IMR-90 (cell line): ENCODE results near the gene SLC66A2. TPM values are rescaled to one million over a fixed set of nuclear protein-coding genes. Genes with fewer than 3 reads are reported as not detected.

Source experiments
- ATAC-seq: fragments of 200-7000 bp; cut with Tn5 transposase; 2 replicates; pipeline ENCODE4 v1.9.1; 2020; ENCODE audit warnings: low read depth, mild to moderate bottlenecking, moderate library complexity
- BruUV-seq: library from RNA; stranded (reverse); fragments of 400-500 nt; replicated peaks from 2 replicates; lab custom pipeline; 2021; lab: Mats Ljungman, UMichigan
- CTCF ChIA-PET: fragments of 300-600 bp; formaldehyde crosslinking; extraction: SDS; loops from one replicate; lab custom pipeline; 2021; ENCODE audit warnings: antibody characterized with exemption; lab: Yijun Ruan, JAX
- POLR2A ChIA-PET: fragments of 300-600 bp; sonication (Branson Sonifier 250); formaldehyde crosslinking; loops from one replicate; lab custom pipeline; 2022; ENCODE audit warnings: antibody characterized with exemption; ENCODE audit not compliant: unreplicated experiment; lab: Charles Lee
- DNase-seq: peaks from one replicate; pipeline ENCODE4 v3.0.0; 2013
- H2AFZ ChIP-seq: replicated peaks from 2 replicates; pipeline ENCODE3; 2013; ENCODE audit warnings: low read length, mild to moderate bottlenecking; ENCODE audit not compliant: poor library complexity
- H2AK5ac ChIP-seq: 2 replicates; pipeline ENCODE4 v1.6.1; 2013; ENCODE audit warnings: low read depth, low read length, inconsistent platforms
- H2AK9ac ChIP-seq: replicated peaks from 2 replicates; pipeline ENCODE3; 2013; ENCODE audit warnings: mild to moderate bottlenecking, low read depth, low read length, moderate library complexity; ENCODE audit not compliant: poor library complexity
- H2BK120ac ChIP-seq: 2 replicates; pipeline ENCODE4 v1.6.1; 2013; ENCODE audit warnings: low read depth, low read length, inconsistent platforms
- H2BK15ac ChIP-seq: 3 replicates; pipeline ENCODE4 v1.6.1; 2013; ENCODE audit warnings: low read depth, low read length, inconsistent platforms
- H2BK20ac ChIP-seq: 2 replicates; pipeline ENCODE4 v1.6.1; 2013; ENCODE audit warnings: low read depth, mild to moderate bottlenecking, inconsistent platforms, low read length, moderate library complexity
- H2BK5ac ChIP-seq: 2 replicates; pipeline ENCODE4 v1.6.1; 2013; ENCODE audit warnings: mild to moderate bottlenecking, low read depth, low read length, inconsistent platforms; ENCODE audit not compliant: poor library complexity, severe bottlenecking
- H3K14ac ChIP-seq: replicated peaks from 2 replicates; pipeline ENCODE4 v1.6.1; 2013; ENCODE audit warnings: low read depth, low read length, inconsistent platforms
- H3K18ac ChIP-seq: 2 replicates; pipeline ENCODE4 v1.6.1; 2013; ENCODE audit warnings: low read depth, low read length, control low read depth
- H3K23ac ChIP-seq: 2 replicates; pipeline ENCODE4 v1.6.1; 2013; ENCODE audit warnings: low read depth, low read length, inconsistent platforms
- H3K27ac ChIP-seq: 2 replicates; pipeline ENCODE4 v1.5.1; 2013; ENCODE audit warnings: mild to moderate bottlenecking, control low read depth, low read length; ENCODE audit not compliant: insufficient read depth
- H3K27me3 ChIP-seq: 2 replicates; pipeline ENCODE4 v1.6.1; 2013; ENCODE audit warnings: low read length; ENCODE audit not compliant: control insufficient read depth, insufficient read depth
- H3K36me3 ChIP-seq: 2 replicates; pipeline ENCODE4 v1.6.1; 2013; ENCODE audit warnings: low read length, mixed read lengths; ENCODE audit not compliant: control insufficient read depth, insufficient read depth
- H3K4ac ChIP-seq: 2 replicates; pipeline ENCODE4 v1.6.1; 2013; ENCODE audit warnings: low read depth, low read length, inconsistent platforms
- H3K4me1 ChIP-seq: 2 replicates; pipeline ENCODE4 v1.6.1; 2013; ENCODE audit warnings: low read length, mixed read lengths; ENCODE audit not compliant: control insufficient read depth, insufficient read depth
- H3K4me2 ChIP-seq: 2 replicates; pipeline ENCODE4 v1.6.1; 2013; ENCODE audit warnings: low read depth, mild to moderate bottlenecking, control low read depth, low read length, moderate library complexity
- H3K4me3 ChIP-seq: 2 replicates; pipeline ENCODE4 v1.5.1; 2013; ENCODE audit warnings: low read depth, mild to moderate bottlenecking, control low read depth, low read length, moderate library complexity; ENCODE audit not compliant: insufficient read depth
- H3K56ac ChIP-seq: 2 replicates; pipeline ENCODE4 v1.6.1; 2013; ENCODE audit warnings: low read length, inconsistent platforms; ENCODE audit not compliant: insufficient read depth; ENCODE audit errors: extremely low read depth
- H3K79me1 ChIP-seq, 2 experiments: 2 replicates each; pipeline ENCODE4 v1.6.1; 2013; ENCODE audit warnings: low read length in 2 of 2, inconsistent platforms in 1 of 2, low read depth in 1 of 2
- H3K9ac ChIP-seq: 2 replicates; pipeline ENCODE4 v1.6.1; 2013; ENCODE audit warnings: low read depth, low read length, control low read depth
- H3K9me1 ChIP-seq: 2 replicates; pipeline ENCODE4 v1.6.1; 2013; ENCODE audit warnings: low read length, inconsistent platforms; ENCODE audit not compliant: insufficient read depth
- H3K9me3 ChIP-seq: 2 replicates; pipeline ENCODE4 v1.6.1; 2013; ENCODE audit warnings: low read length; ENCODE audit not compliant: control insufficient read depth, insufficient read depth
- H4K20me1 ChIP-seq: 2 replicates; pipeline ENCODE4 v1.6.1; 2013; ENCODE audit warnings: low read length, inconsistent platforms; ENCODE audit not compliant: insufficient read depth
- H4K5ac ChIP-seq: 2 replicates; pipeline ENCODE4 v1.6.1; 2013; ENCODE audit warnings: mild to moderate bottlenecking, low read depth, low read length, control low read depth
- H4K8ac ChIP-seq, 2 experiments: 2 replicates each; pipeline ENCODE4 v1.6.1; 2013; ENCODE audit warnings: low read depth in 2 of 2, low read length in 2 of 2, control low read depth in 1 of 2, inconsistent platforms in 1 of 2
- H4K91ac ChIP-seq: 2 replicates; pipeline ENCODE4 v1.6.1; 2013; ENCODE audit warnings: low read depth, low read length, inconsistent platforms; ENCODE audit not compliant: insufficient read depth
- BHLHE40 ChIP-seq: fragments of 150-350 bp; IDR thresholded peaks from 2 replicates; pipeline ENCODE4 v1.6.1; 2016; ENCODE audit warnings: mild to moderate bottlenecking, low read depth, low read length
- CEBPB ChIP-seq: IDR thresholded peaks from 2 replicates; pipeline ENCODE4 v1.6.1; 2012; ENCODE audit warnings: low read depth, low read length, improper control_type of control experiment
- CHD1 ChIP-seq: IDR thresholded peaks from 2 replicates; pipeline ENCODE4 v1.6.1; 2012; ENCODE audit warnings: low read depth, low read length, improper control_type of control experiment
- CTCF ChIP-seq: conservative IDR thresholded peaks from 2 replicates; pipeline ENCODE4 v1.5.1; 2012; ENCODE audit warnings: mild to moderate bottlenecking, low read depth, low read length, improper control_type of control experiment
- FOS ChIP-seq: fragments of 150-350 bp; IDR thresholded peaks from 2 replicates; pipeline ENCODE4 v1.6.1; 2016; ENCODE audit warnings: low read depth, low read length
- MAFK ChIP-seq: IDR thresholded peaks from 2 replicates; pipeline ENCODE4 v1.6.1; 2012; ENCODE audit warnings: low read depth, low read length, improper control_type of control experiment
- MAZ ChIP-seq: IDR thresholded peaks from 2 replicates; pipeline ENCODE4 v1.6.1; 2012; ENCODE audit warnings: low read depth, mild to moderate bottlenecking, low read length, improper control_type of control experiment, moderate library complexity, borderline replicate concordance
- MXI1 ChIP-seq: IDR thresholded peaks from 2 replicates; pipeline ENCODE4 v1.6.1; 2012; ENCODE audit warnings: low read depth, mild to moderate bottlenecking, low read length, moderate library complexity, borderline replicate concordance
- NFE2L2 ChIP-seq: fragments of 150-350 bp; IDR thresholded peaks from 2 replicates; pipeline ENCODE4 v1.6.1; 2016; ENCODE audit warnings: low read depth, mild to moderate bottlenecking, low read length
- POLR2A ChIP-seq: IDR thresholded peaks from 2 replicates; pipeline ENCODE4 v1.6.1; 2012; ENCODE audit warnings: mild to moderate bottlenecking, low read depth, low read length
- RAD21 ChIP-seq: IDR thresholded peaks from 2 replicates; pipeline ENCODE4 v1.6.1; 2012; ENCODE audit warnings: low read length, improper control_type of control experiment
- RCOR1 ChIP-seq: IDR thresholded peaks from 2 replicates; pipeline ENCODE4 v1.6.1; 2012; ENCODE audit warnings: mild to moderate bottlenecking, low read length, improper control_type of control experiment; ENCODE audit not compliant: insufficient replicate concordance
- RFX5 ChIP-seq: IDR thresholded peaks from 2 replicates; pipeline ENCODE4 v1.8.0; 2012; ENCODE audit warnings: low read depth, mild to moderate bottlenecking, low read length, moderate library complexity
- SMC3 ChIP-seq: fragments of 150-350 bp; IDR thresholded peaks from 2 replicates; pipeline ENCODE4 v1.6.1; 2016; ENCODE audit warnings: low read depth, mild to moderate bottlenecking, antibody characterized with exemption, low read length, moderate library complexity
- USF2 ChIP-seq: fragments of 150-350 bp; IDR thresholded peaks from 2 replicates; pipeline ENCODE4 v1.6.1; 2017; ENCODE audit warnings: mild to moderate bottlenecking, antibody characterized with exemption, low read length, low read depth
- WGBS, 2 experiments: methylation state at CpG; one replicate each; pipeline versions ENCODE4 v1.1.5 to v1.1.7; 2013; ENCODE audit warnings: missing lambda C conversion rate in 2 of 2; ENCODE audit not compliant: insufficient read length in 1 of 2; ENCODE audit errors: extremely low coverage in 2 of 2; 5-methylcytosine and 5-hydroxymethylcytosine counted together
- dilution Hi-C: fragments of 300-500 bp; cut with HindIII; formaldehyde crosslinking; loops from one replicate; pipeline ENCODE4 v1.14.3; 2018; ENCODE audit warnings: low sequenced_read_pairs; ENCODE audit not compliant: unreplicated experiment
- in situ Hi-C: fragments of 300-500 bp; cut with MboI; formaldehyde crosslinking; loops from 3 replicates; pipeline ENCODE4 v1.14.3; 2019; ENCODE audit warnings: low sequenced_read_pairs, inconsistent platforms, mixed read lengths
- intact Hi-C: fragments of 100-400 bp; cut with micrococcal nuclease; formaldehyde crosslinking; loops from 2 replicates; pipeline ENCODE4 v1.10.0; 2022
- polyA plus RNA-seq, 3 experiments: library from polyadenylated mRNA; depleted of rRNA; stranded (reverse); fragments of >200 nt; gene quantifications; 2 replicates each; pipeline ENCODE4 v1.2.3, GENCODE V29; 2012; ENCODE audit warnings: low replicate concordance in 1 of 3
- total RNA-seq: library from RNA; depleted of rRNA; stranded (reverse); fragments of >200 nt; gene quantifications from 2 replicates; pipeline ENCODE4 v1.2.3, GENCODE V29; 2012
- TF ChIP-seq, protein P1 (sequence below): fragments of 150-350 bp; IDR thresholded peaks from 2 replicates; pipeline ENCODE4 v1.6.1; 2016; ENCODE audit warnings: low read depth, mild to moderate bottlenecking, low read length, moderate library complexity, borderline replicate concordance

SLC66A2 gene
- total and polyA plus RNA-seq, 2 of the 4 experiments (the other 2 are of a cell fraction), result 17.6 to 23.5 TPM

- ChIA-PET CTCF (no interaction called here), POLR2A (no interaction called here)
- TF ChIP-seq RAD21 (no peak), CEBPB (no peak), RCOR1 (no peak), RFX5 (no peak), SMC3 (no peak), POLR2A (no peak), FOS (no peak), BHLHE40 (no peak), USF2 (no peak), CHD1 (no peak), NFE2L2 (no peak), MAZ (no peak), CTCF (no peak), MAFK (no peak), MXI1 (no peak)
- TF ChIP-seq, protein P1, sequence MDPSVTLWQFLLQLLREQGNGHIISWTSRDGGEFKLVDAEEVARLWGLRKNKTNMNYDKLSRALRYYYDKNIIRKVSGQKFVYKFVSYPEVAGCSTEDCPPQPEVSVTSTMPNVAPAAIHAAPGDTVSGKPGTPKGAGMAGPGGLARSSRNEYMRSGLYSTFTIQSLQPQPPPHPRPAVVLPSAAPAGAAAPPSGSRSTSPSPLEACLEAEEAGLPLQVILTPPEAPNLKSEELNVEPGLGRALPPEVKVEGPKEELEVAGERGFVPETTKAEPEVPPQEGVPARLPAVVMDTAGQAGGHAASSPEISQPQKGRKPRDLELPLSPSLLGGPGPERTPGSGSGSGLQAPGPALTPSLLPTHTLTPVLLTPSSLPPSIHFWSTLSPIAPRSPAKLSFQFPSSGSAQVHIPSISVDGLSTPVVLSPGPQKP, result no peak
- no peak overlapping the region for H2AFZ ChIP-seq
- H4K5ac ChIP-seq, result no peak overlapping the region
- H3K56ac ChIP-seq, result no peak overlapping the region
- no peak overlapping the region for H4K91ac ChIP-seq
- dilution Hi-C loops (no loop called here), intact Hi-C loops (no loop called here), in situ Hi-C loops (no loop called here)
- no peak overlapping the region for H2AK5ac ChIP-seq
- ATAC-seq (no peak), DNase-seq (no peak)
- H3K79me1 ChIP-seq, result no peaks in the 10 kb centered on the region
- no peak overlapping the region for H3K27ac ChIP-seq
- no peak overlapping the region for H2AK9ac ChIP-seq
- no peak overlapping the region for H3K4me2 ChIP-seq
- 93% methylated on average over 3 of the region's 15 CpGs; no CpG with 5 or more reads in 1 of the 2 experiments for WGBS, 2 experiments
- H3K4me1 ChIP-seq, result peaks cover 2% of the 10 kb centered on the region; the same call in 1 of the 2 replicates
- no peak overlapping the region for H4K8ac ChIP-seq
- H3K23ac ChIP-seq, result no peak overlapping the region
- no peak overlapping the region for H2BK120ac ChIP-seq
- H3K9me3 ChIP-seq, result no peaks in the 10 kb centered on the region
- no peak overlapping the region for H2BK15ac ChIP-seq
- no peak overlapping the region for H2BK20ac ChIP-seq
- no peaks in the 10 kb centered on the region for H4K20me1 ChIP-seq
- H2BK5ac ChIP-seq, result no peak overlapping the region
- H3K27me3 ChIP-seq, result no peaks in the 10 kb centered on the region
- no peak overlapping the region for H3K9ac ChIP-seq
- H3K36me3 ChIP-seq, result no peaks in the 10 kb centered on the region
- no peak overlapping the region for H3K14ac ChIP-seq
- no peak overlapping the region for H3K18ac ChIP-seq
- no peak overlapping the region for H3K4me3 ChIP-seq
- no TSS peak for BruUV-seq
- H3K4ac ChIP-seq, result no peak overlapping the region
- peaks cover 3% of the 10 kb centered on the region for H3K9me1 ChIP-seq
Observed at GRCh38 chr18:79853993-79854364, 97.5 kb downstream of the SLC66A2 start.
